A673 (cell line): Measurements from ENCODE around the gene RELN.

ENCODE experiments used
- CTCF ChIP-seq: fragments of 300-800, 200-600 bp; sonication (generic); conservative IDR thresholded peaks from 2 replicates; pipeline ENCODE4 v1.5.1; 2017; ENCODE audit warnings: low read depth, mild to moderate bottlenecking, antibody characterized with exemption, low read length, moderate library complexity, mixed read lengths
- EZH2 ChIP-seq: fragments of 200-600 bp; sonication (generic); IDR thresholded peaks from 2 replicates; pipeline ENCODE4 v1.6.1; 2017; ENCODE audit warnings: borderline replicate concordance, low read depth, mild to moderate bottlenecking, mixed read lengths, antibody characterized with exemption, low read length; ENCODE audit not compliant: poor library complexity, severe bottlenecking

DNA sequence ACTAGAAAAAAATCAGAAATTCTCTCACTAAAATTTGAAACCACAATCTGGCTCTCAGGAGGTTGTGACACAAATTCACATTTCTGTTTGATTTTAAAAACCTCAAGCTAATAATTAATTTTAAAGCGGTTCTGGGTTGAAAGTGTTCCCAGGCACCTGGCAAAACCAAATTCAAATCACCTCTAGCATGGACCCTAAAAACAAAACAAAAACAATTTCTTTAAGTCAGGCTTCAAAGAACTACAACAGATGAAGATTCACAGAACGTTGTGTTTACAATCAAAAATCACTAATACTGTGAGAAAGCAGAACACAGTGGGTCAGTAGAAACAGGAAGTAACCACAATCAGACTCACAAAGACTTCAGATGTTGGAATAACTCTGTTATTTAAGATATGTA is 7.2 kb upstream of the RELN start:
- TF ChIP-seq CTCF, result no peak
- TF ChIP-seq EZH2, result no peak
